Upper lobe of left lung (tissue), 4 donors: Measurements from ENCODE around the gene SPATA3.

ENCODE experiments used
- CTCF ChIP-seq, 6 experiments: fragments of 450-650 bp in 4 of 6; fragments of 200-600 bp in 2 of 6; sonication (generic) in 2 of 6; IDR thresholded peaks; one replicate each; pipeline ENCODE4 v1.5.1; 2016 to 2019; ENCODE audit warnings: antibody characterized with exemption in 6 of 6
- EP300 ChIP-seq, 4 donors: sonication (generic); formaldehyde crosslinking; IDR thresholded peaks; one replicate each; pipeline ENCODE4 v1.5.1; 2017; ENCODE audit warnings: antibody characterized with exemption in 4 of 4, control low read depth in 2 of 4
- POLR2A ChIP-seq, 4 donors: fragments of 450-650 bp; IDR thresholded peaks; one replicate each; pipeline ENCODE4 v1.5.1; 2016 to 2017; ENCODE audit warnings: antibody characterized with exemption in 4 of 4, mild to moderate bottlenecking in 2 of 4
- POLR2AphosphoS5 ChIP-seq, 2 donors: sonication (generic); formaldehyde crosslinking; IDR thresholded peaks; one replicate each; pipeline ENCODE4 v1.5.1; 2017; ENCODE audit warnings: antibody characterized with exemption in 2 of 2

- no peak for TF ChIP-seq POLR2A (IDR thresholded peaks at IDR 0.05)
- no peak for TF ChIP-seq CTCF (IDR thresholded peaks at IDR 0.05)
- TF ChIP-seq POLR2AphosphoS5 (IDR thresholded peaks at IDR 0.05): no peak
- no peak for TF ChIP-seq EP300 (IDR thresholded peaks at IDR 0.05)
Measured at GRCh38 chr2:230949966-230950873, 45.7 kb upstream of the SPATA3 start.
